IMR-90 (cell line): Measurements from ENCODE around the gene DTX3L. TPM values are rescaled to one million over a fixed set of nuclear protein-coding genes. Genes with fewer than 3 reads are reported as not detected.

Source experiments
- ATAC-seq: fragments of 200-7000 bp; cut with Tn5 transposase; 2 replicates; pipeline ENCODE4 v1.9.1; 2020; ENCODE audit warnings: low read depth, mild to moderate bottlenecking, moderate library complexity
- BruUV-seq: library from RNA; stranded (reverse); fragments of 400-500 nt; replicated peaks from 2 replicates; lab custom pipeline; 2021; lab: Mats Ljungman, UMichigan
- CTCF ChIA-PET: fragments of 300-600 bp; formaldehyde crosslinking; extraction: SDS; loops from one replicate; lab custom pipeline; 2021; ENCODE audit warnings: antibody characterized with exemption; lab: Yijun Ruan, JAX
- POLR2A ChIA-PET: fragments of 300-600 bp; sonication (Branson Sonifier 250); formaldehyde crosslinking; loops from one replicate; lab custom pipeline; 2022; ENCODE audit warnings: antibody characterized with exemption; ENCODE audit not compliant: unreplicated experiment; lab: Charles Lee
- DNase-seq: peaks from one replicate; pipeline ENCODE4 v3.0.0; 2013
- H2AFZ ChIP-seq: replicated peaks from 2 replicates; pipeline ENCODE3; 2013; ENCODE audit warnings: low read length, mild to moderate bottlenecking; ENCODE audit not compliant: poor library complexity
- H2AK5ac ChIP-seq: 2 replicates; pipeline ENCODE4 v1.6.1; 2013; ENCODE audit warnings: low read depth, low read length, inconsistent platforms
- H2AK9ac ChIP-seq: replicated peaks from 2 replicates; pipeline ENCODE3; 2013; ENCODE audit warnings: mild to moderate bottlenecking, low read depth, low read length, moderate library complexity; ENCODE audit not compliant: poor library complexity
- H2BK120ac ChIP-seq: 2 replicates; pipeline ENCODE4 v1.6.1; 2013; ENCODE audit warnings: low read depth, low read length, inconsistent platforms
- H2BK15ac ChIP-seq: 3 replicates; pipeline ENCODE4 v1.6.1; 2013; ENCODE audit warnings: low read depth, low read length, inconsistent platforms
- H2BK20ac ChIP-seq: 2 replicates; pipeline ENCODE4 v1.6.1; 2013; ENCODE audit warnings: low read depth, mild to moderate bottlenecking, inconsistent platforms, low read length, moderate library complexity
- H2BK5ac ChIP-seq: 2 replicates; pipeline ENCODE4 v1.6.1; 2013; ENCODE audit warnings: mild to moderate bottlenecking, low read depth, low read length, inconsistent platforms; ENCODE audit not compliant: poor library complexity, severe bottlenecking
- H3K14ac ChIP-seq: replicated peaks from 2 replicates; pipeline ENCODE4 v1.6.1; 2013; ENCODE audit warnings: low read depth, low read length, inconsistent platforms
- H3K18ac ChIP-seq: 2 replicates; pipeline ENCODE4 v1.6.1; 2013; ENCODE audit warnings: low read depth, low read length, control low read depth
- H3K23ac ChIP-seq: 2 replicates; pipeline ENCODE4 v1.6.1; 2013; ENCODE audit warnings: low read depth, low read length, inconsistent platforms
- H3K27ac ChIP-seq: 2 replicates; pipeline ENCODE4 v1.5.1; 2013; ENCODE audit warnings: mild to moderate bottlenecking, control low read depth, low read length; ENCODE audit not compliant: insufficient read depth
- H3K27me3 ChIP-seq: 2 replicates; pipeline ENCODE4 v1.6.1; 2013; ENCODE audit warnings: low read length; ENCODE audit not compliant: control insufficient read depth, insufficient read depth
- H3K36me3 ChIP-seq: 2 replicates; pipeline ENCODE4 v1.6.1; 2013; ENCODE audit warnings: low read length, mixed read lengths; ENCODE audit not compliant: control insufficient read depth, insufficient read depth
- H3K4ac ChIP-seq: 2 replicates; pipeline ENCODE4 v1.6.1; 2013; ENCODE audit warnings: low read depth, low read length, inconsistent platforms
- H3K4me1 ChIP-seq: 2 replicates; pipeline ENCODE4 v1.6.1; 2013; ENCODE audit warnings: low read length, mixed read lengths; ENCODE audit not compliant: control insufficient read depth, insufficient read depth
- H3K4me2 ChIP-seq: 2 replicates; pipeline ENCODE4 v1.6.1; 2013; ENCODE audit warnings: low read depth, mild to moderate bottlenecking, control low read depth, low read length, moderate library complexity
- H3K4me3 ChIP-seq: 2 replicates; pipeline ENCODE4 v1.5.1; 2013; ENCODE audit warnings: low read depth, mild to moderate bottlenecking, control low read depth, low read length, moderate library complexity; ENCODE audit not compliant: insufficient read depth
- H3K56ac ChIP-seq: 2 replicates; pipeline ENCODE4 v1.6.1; 2013; ENCODE audit warnings: low read length, inconsistent platforms; ENCODE audit not compliant: insufficient read depth; ENCODE audit errors: extremely low read depth
- H3K79me1 ChIP-seq, 2 experiments: 2 replicates each; pipeline ENCODE4 v1.6.1; 2013; ENCODE audit warnings: low read length in 2 of 2, inconsistent platforms in 1 of 2, low read depth in 1 of 2
- H3K9ac ChIP-seq: 2 replicates; pipeline ENCODE4 v1.6.1; 2013; ENCODE audit warnings: low read depth, low read length, control low read depth
- H3K9me1 ChIP-seq: 2 replicates; pipeline ENCODE4 v1.6.1; 2013; ENCODE audit warnings: low read length, inconsistent platforms; ENCODE audit not compliant: insufficient read depth
- H3K9me3 ChIP-seq: 2 replicates; pipeline ENCODE4 v1.6.1; 2013; ENCODE audit warnings: low read length; ENCODE audit not compliant: control insufficient read depth, insufficient read depth
- H4K20me1 ChIP-seq: 2 replicates; pipeline ENCODE4 v1.6.1; 2013; ENCODE audit warnings: low read length, inconsistent platforms; ENCODE audit not compliant: insufficient read depth
- H4K5ac ChIP-seq: 2 replicates; pipeline ENCODE4 v1.6.1; 2013; ENCODE audit warnings: mild to moderate bottlenecking, low read depth, low read length, control low read depth
- H4K8ac ChIP-seq, 2 experiments: 2 replicates each; pipeline ENCODE4 v1.6.1; 2013; ENCODE audit warnings: low read depth in 2 of 2, low read length in 2 of 2, control low read depth in 1 of 2, inconsistent platforms in 1 of 2
- H4K91ac ChIP-seq: 2 replicates; pipeline ENCODE4 v1.6.1; 2013; ENCODE audit warnings: low read depth, low read length, inconsistent platforms; ENCODE audit not compliant: insufficient read depth
- CHD1 ChIP-seq: IDR thresholded peaks from 2 replicates; pipeline ENCODE4 v1.6.1; 2012; ENCODE audit warnings: low read depth, low read length, improper control_type of control experiment
- MAZ ChIP-seq: IDR thresholded peaks from 2 replicates; pipeline ENCODE4 v1.6.1; 2012; ENCODE audit warnings: low read depth, mild to moderate bottlenecking, low read length, improper control_type of control experiment, moderate library complexity, borderline replicate concordance
- dilution Hi-C: fragments of 300-500 bp; cut with HindIII; formaldehyde crosslinking; loops from one replicate; pipeline ENCODE4 v1.14.3; 2018; ENCODE audit warnings: low sequenced_read_pairs; ENCODE audit not compliant: unreplicated experiment
- in situ Hi-C: fragments of 300-500 bp; cut with MboI; formaldehyde crosslinking; loops from 3 replicates; pipeline ENCODE4 v1.14.3; 2019; ENCODE audit warnings: low sequenced_read_pairs, inconsistent platforms, mixed read lengths
- intact Hi-C: fragments of 100-400 bp; cut with micrococcal nuclease; formaldehyde crosslinking; loops from 2 replicates; pipeline ENCODE4 v1.10.0; 2022
- polyA plus RNA-seq, 3 experiments: library from polyadenylated mRNA; depleted of rRNA; stranded (reverse); fragments of >200 nt; gene quantifications; 2 replicates each; pipeline ENCODE4 v1.2.3, GENCODE V29; 2012; ENCODE audit warnings: low replicate concordance in 1 of 3
- total RNA-seq: library from RNA; depleted of rRNA; stranded (reverse); fragments of >200 nt; gene quantifications from 2 replicates; pipeline ENCODE4 v1.2.3, GENCODE V29; 2012

The DTX3L gene
- total and polyA plus RNA-seq, 2 of the 4 experiments (the other 2 are of a cell fraction) = 4.1 to 7.9 TPM

- Histone ChIP-seq H2AK5ac (no peak overlapping the region), H3K4me1 (no peaks in the 10 kb centered on the region), H3K18ac (no peak overlapping the region), H3K27me3 (no peaks in the 10 kb centered on the region), H2BK15ac (no peak overlapping the region), H3K9ac (no peak overlapping the region), H3K4me3 (no peak overlapping the region), H4K5ac (no peak overlapping the region), H2BK120ac (no peak overlapping the region), H3K56ac (no peak overlapping the region), H3K23ac (no peak overlapping the region), H3K36me3 (no peaks in the 10 kb centered on the region), H3K79me1 (no peaks in the 10 kb centered on the region), H3K27ac (no peak overlapping the region), H2BK5ac (no peak overlapping the region), H2BK20ac (no peak overlapping the region), H4K20me1 (no peaks in the 10 kb centered on the region), H3K14ac (no peak overlapping the region), H3K4me2 (no peak overlapping the region), H3K4ac (no peak overlapping the region), H4K8ac (no peak overlapping the region), H3K9me3 (peaks cover 5% of the 10 kb centered on the region), H2AK9ac (no peak overlapping the region), H2AFZ (no peak overlapping the region), H3K9me1 (no peaks in the 10 kb centered on the region), H4K91ac (no peak overlapping the region)
- DNase-seq = no peak
- intact Hi-C loops (loop anchor here (5.0 kb wide), 1 partner anchor 55 kb away; no protein-coding TSS in a partner anchor), dilution Hi-C loops (no loop called here), in situ Hi-C loops (no loop called here)
- TF ChIP-seq CHD1 (no peak), MAZ (no peak)
- no TSS peak for BruUV-seq
- CTCF ChIA-PET = no interaction called here
- POLR2A ChIA-PET = interaction anchor here (1.0 kb wide), 1 partner anchor 8 kb away, joined by 5 read pairs; no protein-coding TSS in a partner anchor
- no peak for ATAC-seq
Measured at GRCh38 chr3:122586773-122587485, 22.8 kb downstream of the DTX3L start.
